Trophoblast cell (in vitro differentiated cells and primary cell): ENCODE data around the gene TSPAN9.

Source experiments
- DNase-seq, 2 donors: peaks; one replicate each; pipeline ENCODE4 v3.0.0-alpha.2; 2016
- H2AFZ ChIP-seq: 2 replicates; pipeline ENCODE4 v1.6.1; 2013; ENCODE audit warnings: low read length, moderate library complexity, mild to moderate bottlenecking; ENCODE audit not compliant: insufficient read depth, poor library complexity
- H2AK5ac ChIP-seq: 2 replicates; pipeline ENCODE4 v1.6.1; 2013; ENCODE audit warnings: mild to moderate bottlenecking, low read length
- H2BK120ac ChIP-seq: 2 replicates; pipeline ENCODE4 v1.6.1; 2013; ENCODE audit warnings: low read length, mild to moderate bottlenecking, moderate library complexity; ENCODE audit not compliant: insufficient read depth, poor library complexity
- H2BK12ac ChIP-seq: 2 replicates; pipeline ENCODE4 v1.6.1; 2013; ENCODE audit warnings: mild to moderate bottlenecking, low read length, moderate library complexity
- H2BK5ac ChIP-seq: 2 replicates; pipeline ENCODE4 v1.6.1; 2013; ENCODE audit warnings: low read length, low read depth, moderate library complexity, mild to moderate bottlenecking; ENCODE audit not compliant: poor library complexity
- H3K14ac ChIP-seq: 2 replicates; pipeline ENCODE4 v1.6.1; 2013; ENCODE audit warnings: mild to moderate bottlenecking, low read length
- H3K18ac ChIP-seq: 2 replicates; pipeline ENCODE4 v1.6.1; 2013; ENCODE audit warnings: mild to moderate bottlenecking, low read length
- H3K23ac ChIP-seq: 2 replicates; pipeline ENCODE4 v1.6.1; 2013; ENCODE audit warnings: low read length
- H3K27ac ChIP-seq: 2 replicates; pipeline ENCODE4 v1.5.1; 2013; ENCODE audit warnings: low read depth, mild to moderate bottlenecking, inconsistent platforms, low read length, moderate library complexity
- H3K27me3 ChIP-seq: 2 replicates; pipeline ENCODE4 v1.6.1; 2013; ENCODE audit warnings: inconsistent platforms, mild to moderate bottlenecking, low read length, moderate library complexity; ENCODE audit not compliant: insufficient read depth
- H3K36me3 ChIP-seq, 2 experiments: 1 replicate in 1 of 2; 2 replicates in 1 of 2; pipeline ENCODE4 v1.6.1; 2013; ENCODE audit warnings: low read length in 2 of 2, mild to moderate bottlenecking in 2 of 2, moderate library complexity in 1 of 2; ENCODE audit not compliant: insufficient read depth in 2 of 2, control insufficient read depth in 1 of 2
- H3K4ac ChIP-seq: 2 replicates; pipeline ENCODE4 v1.6.1; 2013; ENCODE audit warnings: low read depth, mild to moderate bottlenecking, low read length, moderate library complexity
- H3K4me1 ChIP-seq, 2 experiments: 1 replicate in 1 of 2; 2 replicates in 1 of 2; pipeline ENCODE4 v1.6.1; 2013; ENCODE audit warnings: low read length in 2 of 2, mild to moderate bottlenecking in 2 of 2, moderate library complexity in 1 of 2; ENCODE audit not compliant: insufficient read depth in 2 of 2, control insufficient read depth in 1 of 2
- H3K4me2 ChIP-seq: 2 replicates; pipeline ENCODE4 v1.6.1; 2013; ENCODE audit warnings: inconsistent platforms, mild to moderate bottlenecking, low read length, moderate library complexity
- H3K4me3 ChIP-seq: 2 replicates; pipeline ENCODE4 v1.5.1; 2013; ENCODE audit warnings: mild to moderate bottlenecking, low read depth, low read length, inconsistent platforms
- H3K79me1 ChIP-seq: one replicate; pipeline ENCODE4 v1.6.1; 2013; ENCODE audit warnings: low read length
- H3K79me2 ChIP-seq: 2 replicates; pipeline ENCODE4 v1.6.1; 2013; ENCODE audit warnings: low read length, mild to moderate bottlenecking; ENCODE audit not compliant: control insufficient read depth, insufficient read depth, poor library complexity
- H3K9ac ChIP-seq: 2 replicates; pipeline ENCODE4 v1.6.1; 2013; ENCODE audit warnings: mild to moderate bottlenecking, low read length
- H3K9me3 ChIP-seq: 2 replicates; pipeline ENCODE4 v1.6.1; 2013; ENCODE audit warnings: low read depth, mild to moderate bottlenecking, control low read depth, inconsistent platforms, low read length; ENCODE audit not compliant: insufficient read depth
- H4K12ac ChIP-seq: 2 replicates; pipeline ENCODE4 v1.6.1; 2013; ENCODE audit warnings: low read depth, mild to moderate bottlenecking, low read length, moderate library complexity
- H4K8ac ChIP-seq: 2 replicates; pipeline ENCODE4 v1.6.1; 2013; ENCODE audit warnings: low read depth, mild to moderate bottlenecking, low read length, moderate library complexity
- H4K91ac ChIP-seq: one replicate; pipeline ENCODE4 v1.6.1; 2013; ENCODE audit warnings: low read depth, mild to moderate bottlenecking, low read length, moderate library complexity
- WGBS: extraction: QIAGEN DNeasy Blood & Tissue Kit; methylation state at CpG from one replicate; pipeline ENCODE4 v1.1.7; 2013; ENCODE audit warnings: missing lambda C conversion rate; ENCODE audit not compliant: insufficient read length, insufficient coverage; ENCODE audit errors: extremely low coverage; 5-methylcytosine and 5-hydroxymethylcytosine counted together

TSPAN9 gene

DNA sequence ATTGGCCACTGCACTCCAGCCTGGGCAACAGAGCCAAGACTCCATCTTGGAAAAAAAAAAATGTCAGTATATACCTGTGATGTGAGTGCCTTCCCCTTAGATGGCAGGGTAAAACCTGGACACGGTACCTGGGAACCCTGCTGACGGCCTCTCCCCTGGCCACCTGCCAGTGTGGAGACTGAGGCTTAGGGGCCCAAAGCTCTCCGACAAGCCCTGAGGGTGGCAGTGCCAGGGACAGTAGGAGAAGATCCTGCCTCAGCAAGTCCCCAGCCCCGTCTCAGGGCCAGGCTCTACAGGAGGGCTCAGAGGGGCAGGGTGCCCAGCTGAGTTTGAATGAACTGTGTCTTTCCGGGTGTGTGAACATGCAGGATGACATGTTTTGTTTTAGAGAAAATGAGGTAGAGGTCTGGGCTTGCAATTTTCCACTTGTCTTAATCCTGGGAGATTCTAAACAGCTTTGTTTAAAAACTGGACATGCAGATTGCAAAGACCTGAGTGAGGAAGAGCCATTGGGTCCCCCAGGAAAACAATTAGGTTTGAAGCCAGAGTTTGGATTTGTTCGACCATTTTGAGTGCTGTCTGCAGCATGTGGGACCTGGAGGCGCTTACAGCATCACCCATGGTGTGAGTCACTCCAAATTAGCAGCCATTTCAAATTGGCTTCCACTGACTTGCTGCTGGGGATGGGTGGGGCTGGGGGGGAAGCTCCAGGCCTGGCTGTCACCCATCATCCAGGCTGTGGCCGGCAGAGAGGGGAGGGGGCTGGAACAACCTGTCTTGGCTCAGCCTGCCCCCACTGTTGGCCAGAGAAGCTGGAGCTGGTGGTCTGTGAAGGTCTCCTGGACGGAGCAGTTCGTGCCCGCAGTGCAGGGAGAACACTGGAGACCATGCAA is 10.8 kb downstream of the TSPAN9 start:
- Histone ChIP-seq H3K4me1 (peaks cover 0 to 3% of the 10 kb centered on the region in 2 experiments), H3K18ac (no peak overlapping the region), H3K4me3 (no peak overlapping the region), H3K27ac (no peak overlapping the region), H4K91ac (no peak overlapping the region), H4K8ac (no peak overlapping the region), H3K23ac (no peak overlapping the region), H3K4ac (no peak overlapping the region), H3K79me2 (no peaks in the 10 kb centered on the region), H2BK12ac (no peak overlapping the region), H2BK5ac (no peak overlapping the region), H4K12ac (no peak overlapping the region), H3K36me3 (peaks cover 2 to 9% of the 10 kb centered on the region in 2 experiments), H2AFZ (no peak overlapping the region), H2BK120ac (no peak overlapping the region), H3K14ac (no peak overlapping the region), H3K27me3 (no peaks in the 10 kb centered on the region), H3K4me2 (no peak overlapping the region), H3K9me3 (no peaks in the 10 kb centered on the region), H2AK5ac (no peak overlapping the region), H3K9ac (no peak overlapping the region), H3K79me1 (no peaks in the 10 kb centered on the region)
- WGBS = no CpG with 5 or more reads among the region's 11 CpGs
- peak in 1 of 2 donors; percentile 48 for DNase-seq

DNA sequence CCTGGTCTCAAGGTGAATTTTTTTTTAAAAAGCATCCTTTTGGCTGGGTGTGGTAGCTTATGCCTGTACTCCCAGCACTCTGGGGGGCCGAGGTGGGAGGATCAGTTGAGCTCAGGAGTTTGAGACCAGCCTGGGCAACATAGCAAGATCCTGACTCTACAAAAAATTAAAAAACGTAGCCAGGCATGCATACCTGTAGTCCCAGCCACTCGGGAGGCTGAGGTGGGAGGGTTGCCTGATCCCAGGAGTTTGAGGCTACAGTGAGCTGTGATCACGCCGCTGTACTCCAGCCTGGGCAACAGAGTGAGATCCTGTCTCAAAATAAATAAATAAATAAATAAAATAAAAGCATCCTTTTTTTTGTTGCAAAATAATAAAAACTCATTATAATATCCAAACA is 12.4 kb downstream of the TSPAN9 start:
- no peak overlapping the region for H2BK12ac ChIP-seq
- no peak overlapping the region for H2AK5ac ChIP-seq
- H3K9me3 ChIP-seq = no peaks in the 10 kb centered on the region
- H3K36me3 ChIP-seq = peaks cover 2 to 9% of the 10 kb centered on the region in 2 experiments
- no peak overlapping the region for H3K4me3 ChIP-seq
- H2BK5ac ChIP-seq = no peak overlapping the region
- no peak overlapping the region for H3K14ac ChIP-seq
- no peak overlapping the region for H3K9ac ChIP-seq
- no peaks in the 10 kb centered on the region for H3K79me2 ChIP-seq
- H3K27ac ChIP-seq = no peak overlapping the region
- no CpG with 5 or more reads among the region's 5 CpGs for WGBS
- no peak overlapping the region for H3K23ac ChIP-seq
- DNase-seq = no peak
- no peaks in the 10 kb centered on the region for H3K27me3 ChIP-seq
- H3K18ac ChIP-seq = no peak overlapping the region
- no peak overlapping the region for H4K91ac ChIP-seq
- H3K4me2 ChIP-seq = no peak overlapping the region
- no peaks in the 10 kb centered on the region for H3K4me1 ChIP-seq
- no peak overlapping the region for H2AFZ ChIP-seq
- no peak overlapping the region for H4K12ac ChIP-seq
- H3K4ac ChIP-seq = no peak overlapping the region
- no peaks in the 10 kb centered on the region for H3K79me1 ChIP-seq
- no peak overlapping the region for H4K8ac ChIP-seq
- H2BK120ac ChIP-seq = no peak overlapping the region

DNA sequence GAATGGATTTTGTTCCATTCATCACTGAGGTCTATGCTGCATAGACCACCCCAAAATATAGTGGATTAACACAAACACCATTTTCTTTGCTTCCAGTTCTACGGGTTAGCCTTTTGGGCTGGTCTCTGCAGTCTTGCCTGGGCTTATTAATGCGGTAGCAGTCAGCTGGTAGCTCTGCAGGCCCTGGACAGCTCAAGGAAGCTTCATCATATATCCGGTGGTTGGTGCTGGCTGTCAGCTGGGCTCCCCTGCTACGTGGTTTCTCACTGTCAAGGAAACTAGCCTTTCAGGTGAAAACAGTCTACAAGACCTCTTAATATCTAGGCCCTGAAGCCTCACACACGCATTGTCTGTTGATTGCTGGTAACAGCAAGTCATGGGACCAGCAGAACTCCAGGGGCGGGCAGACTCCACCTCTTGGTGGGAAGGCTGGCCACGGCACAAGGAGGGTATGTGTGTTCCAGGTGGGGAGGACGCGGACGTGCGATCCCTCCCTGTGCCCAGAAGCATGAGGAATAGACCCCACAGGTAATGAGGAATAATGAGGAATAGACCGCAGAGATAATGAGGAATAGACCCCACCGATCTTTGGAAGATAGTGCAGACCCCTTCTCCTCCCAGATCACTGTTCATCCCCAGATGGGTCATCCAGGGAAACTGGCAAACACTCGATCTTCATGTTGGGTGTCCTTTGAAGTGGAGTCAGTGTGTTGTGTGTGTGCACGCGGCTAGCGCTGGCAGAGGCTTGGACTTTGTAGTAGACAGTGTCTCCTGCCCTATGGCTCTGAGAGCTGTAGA is 13.3 kb downstream of the TSPAN9 start:
- Histone ChIP-seq H3K36me3 (peaks cover 2 to 8% of the 10 kb centered on the region in 2 experiments), H3K4me2 (no peak overlapping the region), H3K4ac (no peak overlapping the region), H4K12ac (no peak overlapping the region), H3K9me3 (no peaks in the 10 kb centered on the region), H3K9ac (no peak overlapping the region), H2BK5ac (no peak overlapping the region), H2BK120ac (no peak overlapping the region), H3K27me3 (no peaks in the 10 kb centered on the region), H3K4me1 (no peaks in the 10 kb centered on the region), H3K79me2 (no peaks in the 10 kb centered on the region), H3K27ac (no peak overlapping the region), H2BK12ac (no peak overlapping the region), H3K14ac (no peak overlapping the region), H2AK5ac (no peak overlapping the region), H3K18ac (no peak overlapping the region), H4K91ac (no peak overlapping the region), H3K23ac (no peak overlapping the region), H2AFZ (no peak overlapping the region), H3K4me3 (no peak overlapping the region), H4K8ac (no peak overlapping the region), H3K79me1 (no peaks in the 10 kb centered on the region)
- DNase-seq = no peak
- no CpG with 5 or more reads among the region's 17 CpGs for WGBS

- H2BK120ac ChIP-seq = no peak overlapping the region
- H4K8ac ChIP-seq = no peak overlapping the region
- H2AK5ac ChIP-seq = no peak overlapping the region
- no peak overlapping the region for H3K4ac ChIP-seq
- DNase-seq = no peak
- H3K79me2 ChIP-seq = no peaks in the 10 kb centered on the region
- H4K91ac ChIP-seq = no peak overlapping the region
- H3K4me2 ChIP-seq = no peak overlapping the region
- no peak overlapping the region for H3K27ac ChIP-seq
- no peak overlapping the region for H3K4me3 ChIP-seq
- no peaks in the 10 kb centered on the region for H3K9me3 ChIP-seq
- no peak overlapping the region for H4K12ac ChIP-seq
- no CpG with 5 or more reads among the region's 7 CpGs for WGBS
- peaks cover 2 to 5% of the 10 kb centered on the region in 2 experiments for H3K36me3 ChIP-seq
- H3K9ac ChIP-seq = no peak overlapping the region
- H3K14ac ChIP-seq = no peak overlapping the region
- H3K23ac ChIP-seq = no peak overlapping the region
- no peak overlapping the region for H2BK5ac ChIP-seq
- no peaks in the 10 kb centered on the region for H3K27me3 ChIP-seq
- no peaks in the 10 kb centered on the region for H3K79me1 ChIP-seq
- H2BK12ac ChIP-seq = no peak overlapping the region
- H2AFZ ChIP-seq = no peak overlapping the region
- H3K4me1 ChIP-seq = no peaks in the 10 kb centered on the region
- no peak overlapping the region for H3K18ac ChIP-seq
Observed at GRCh38 chr12:3091038-3091319, 13.8 kb downstream of the TSPAN9 start.
